Pons (tissue), 1 donor: ENCODE results near the gene TACC2.

Source experiments
- DNase-seq: peaks from one replicate; pipeline ENCODE4 v3.0.0-alpha.2; 2016; ENCODE audit warnings: low spot score

TACC2 gene

DNA sequence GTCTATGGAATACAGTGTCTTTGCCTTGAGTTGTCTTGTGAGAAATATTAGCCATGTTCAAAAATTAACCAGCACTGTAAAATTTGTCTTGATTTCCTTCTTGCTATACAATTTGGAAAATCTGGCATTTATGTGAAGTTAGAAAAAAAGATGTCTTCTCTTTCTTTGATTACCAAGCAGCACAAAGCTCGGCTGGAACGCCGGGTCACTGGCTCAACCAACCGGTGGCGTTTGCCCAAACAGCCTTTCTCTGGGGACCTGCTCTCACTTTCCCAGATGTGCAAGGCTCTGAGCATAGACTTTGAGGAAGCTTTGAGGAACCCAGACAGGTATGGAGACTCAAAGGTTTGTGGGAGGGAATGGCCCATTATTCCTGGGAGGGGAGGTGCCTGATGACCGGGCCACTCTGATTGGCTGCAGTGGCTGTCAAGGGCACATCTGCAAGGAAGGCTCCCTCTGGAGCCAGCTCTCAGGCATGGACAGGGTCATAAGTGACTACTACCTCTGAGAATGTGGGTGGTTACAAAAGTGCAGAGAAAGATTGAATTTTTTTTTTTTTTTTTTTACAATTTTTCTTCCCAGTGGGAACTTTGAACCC, 287.7 kb downstream of the TACC2 start:
- DNase-seq: no peak

DNA sequence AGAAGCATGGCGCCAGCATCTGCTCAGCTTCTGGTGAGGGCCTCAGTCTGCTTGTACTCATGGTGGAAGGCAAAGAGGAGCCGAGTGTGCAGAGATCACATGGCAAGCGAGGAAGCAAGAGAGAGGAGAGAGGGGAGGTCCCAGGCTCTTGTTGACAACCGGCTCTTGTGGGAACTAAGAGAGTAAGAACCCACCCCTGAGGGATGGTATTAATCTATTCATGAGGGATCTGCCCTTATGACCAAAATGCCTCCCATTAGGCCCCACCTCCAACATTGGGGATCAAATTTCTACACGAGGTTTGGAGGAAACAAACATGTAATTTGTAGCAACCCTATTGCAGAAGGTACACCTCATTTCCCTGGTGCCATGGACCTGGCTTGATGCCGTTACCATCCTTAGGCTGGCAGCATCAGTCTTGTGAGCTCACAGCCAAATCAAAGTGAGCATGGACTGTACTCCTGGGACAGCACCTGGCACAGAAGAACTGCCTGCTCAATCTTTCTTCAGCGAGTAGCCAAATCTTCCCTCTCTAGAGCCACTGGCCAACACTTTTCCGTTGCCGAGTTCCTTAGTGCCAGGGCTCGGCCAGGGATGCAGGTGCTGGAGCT, 288.7 kb downstream of the TACC2 start:
- no peak for DNase-seq

DNA sequence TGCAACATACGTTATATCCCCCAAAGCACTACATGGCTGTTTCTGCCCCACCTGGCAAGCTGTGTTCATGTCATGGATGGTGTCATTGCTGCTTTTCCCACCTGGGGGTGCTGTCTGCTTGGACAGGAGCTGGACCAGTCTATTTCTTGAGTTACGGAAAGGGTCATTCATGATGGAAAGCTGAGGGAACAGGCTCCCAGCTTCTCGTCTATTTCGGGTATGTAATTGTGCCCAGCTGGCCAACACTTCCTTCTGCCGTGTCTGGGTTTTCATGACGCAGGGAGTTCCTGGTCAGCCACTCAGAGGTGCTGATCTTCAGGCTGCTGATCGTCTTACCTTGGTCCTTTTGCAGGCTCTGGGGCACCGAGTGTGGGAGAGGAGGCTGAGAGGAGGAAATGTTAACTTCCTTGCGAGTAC, 290.8 kb downstream of the TACC2 start:
- peak; percentile 85 for DNase-seq

DNA sequence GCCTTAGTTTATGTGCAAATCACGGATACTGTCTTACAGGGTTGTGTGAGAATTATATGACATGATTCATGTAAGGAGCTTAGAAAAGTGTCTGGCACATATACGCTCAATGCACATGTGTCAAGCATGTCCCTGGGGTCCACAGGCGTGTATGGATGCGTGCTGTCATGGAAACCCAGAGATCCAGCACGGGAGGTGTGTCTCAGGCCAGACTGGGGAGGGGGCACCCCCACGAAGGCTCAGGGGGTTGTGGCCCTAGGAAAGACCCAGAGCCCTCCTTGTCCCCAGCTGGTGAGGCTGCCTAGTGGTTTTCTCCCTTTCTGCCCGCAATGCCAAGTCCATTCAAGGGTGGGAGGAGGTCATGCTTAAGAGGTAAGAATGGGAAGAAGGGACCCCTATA, 291.2 kb downstream of the TACC2 start:
- DNase-seq: no peak

DNA sequence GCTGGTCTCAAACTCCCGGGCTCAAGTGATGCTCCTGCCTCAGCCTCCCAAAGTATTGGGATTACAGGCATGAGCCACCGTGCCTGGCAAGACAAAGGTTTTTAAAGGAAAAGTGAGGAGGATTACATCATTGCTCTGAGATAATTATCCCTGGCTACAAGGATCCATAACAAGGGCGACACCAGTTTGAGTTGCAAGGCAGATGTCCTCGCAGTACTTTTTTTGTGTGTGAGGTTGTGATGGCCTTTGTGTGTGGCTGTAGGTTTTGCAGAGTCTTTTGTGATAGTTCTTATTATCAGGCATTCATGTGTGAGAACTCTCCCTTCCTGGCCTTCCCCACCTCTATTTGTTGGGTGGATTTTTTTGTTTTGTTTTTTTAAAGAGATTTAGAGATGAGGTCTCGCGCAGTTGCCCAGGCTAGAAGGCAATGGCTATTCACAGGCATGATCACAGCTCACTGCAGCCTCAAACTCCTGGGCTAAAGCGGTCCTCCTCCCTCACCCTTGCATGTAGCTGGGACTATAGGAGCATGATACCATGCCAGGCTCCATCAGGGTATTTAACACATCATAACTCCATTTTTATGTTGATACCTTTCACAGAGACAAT, 292.2 kb downstream of the TACC2 start:
- DNase-seq: no peak

DNA sequence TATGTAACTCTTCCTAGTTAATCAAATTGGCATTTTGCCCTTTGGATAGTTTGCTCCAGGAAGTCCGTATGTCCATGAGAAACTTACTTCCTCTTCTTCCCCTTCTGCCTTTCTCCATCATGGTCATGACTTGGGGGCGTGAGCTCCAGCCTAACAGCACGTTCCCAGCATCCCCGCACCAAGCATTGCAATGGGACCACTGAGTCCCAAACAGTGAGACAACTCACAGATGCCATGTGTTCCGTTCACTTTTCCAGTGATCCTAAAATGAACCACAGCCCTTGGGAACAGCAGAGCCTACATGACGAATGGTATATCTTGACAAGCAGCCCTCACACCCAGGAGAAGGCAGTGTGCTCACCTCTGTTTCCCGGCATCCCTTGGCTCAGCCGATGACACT, 292.8 kb downstream of the TACC2 start:
- no peak for DNase-seq

DNA sequence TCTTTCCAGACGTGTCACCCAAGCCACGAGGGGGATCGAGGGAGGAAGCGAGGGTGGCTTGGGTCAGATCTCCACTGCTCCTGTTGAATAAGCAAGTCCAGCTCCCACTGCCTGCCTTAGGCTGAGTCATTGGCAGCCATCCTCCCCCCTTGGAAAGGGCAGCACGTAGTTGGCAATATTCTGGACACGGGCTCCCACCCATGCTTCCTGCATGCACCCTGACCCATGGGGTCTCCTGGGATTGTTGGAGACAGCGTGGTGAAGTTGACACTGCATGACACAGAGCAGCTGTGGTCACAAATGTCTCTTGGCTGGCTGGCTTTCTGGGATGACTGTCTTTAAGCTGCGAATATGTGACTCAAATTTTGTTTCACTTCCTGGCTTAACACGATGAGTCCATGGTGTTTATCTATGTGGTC, 293.3 kb downstream of the TACC2 start:
- DNase-seq: no peak

DNA sequence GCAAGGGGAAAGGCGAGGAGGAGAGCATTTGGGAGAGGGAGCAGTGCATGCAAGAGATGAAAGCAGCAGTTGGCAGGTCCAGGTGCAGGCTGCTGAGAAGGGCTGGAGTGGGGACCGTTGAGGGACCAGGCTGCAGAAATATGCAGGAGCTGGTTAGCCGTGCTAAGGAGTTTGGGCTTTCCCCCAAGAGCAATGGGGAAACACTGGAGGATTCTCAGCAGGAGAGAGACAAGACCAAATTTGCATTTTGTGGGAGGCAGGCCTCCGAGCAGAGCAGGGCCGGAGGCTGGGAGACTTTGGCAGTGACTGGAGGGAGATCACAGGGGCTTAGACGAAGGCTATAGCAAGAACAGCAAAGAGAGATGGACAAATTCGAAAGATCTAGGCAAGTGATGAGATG, 293.9 kb downstream of the TACC2 start:
- DNase-seq: no peak

DNA sequence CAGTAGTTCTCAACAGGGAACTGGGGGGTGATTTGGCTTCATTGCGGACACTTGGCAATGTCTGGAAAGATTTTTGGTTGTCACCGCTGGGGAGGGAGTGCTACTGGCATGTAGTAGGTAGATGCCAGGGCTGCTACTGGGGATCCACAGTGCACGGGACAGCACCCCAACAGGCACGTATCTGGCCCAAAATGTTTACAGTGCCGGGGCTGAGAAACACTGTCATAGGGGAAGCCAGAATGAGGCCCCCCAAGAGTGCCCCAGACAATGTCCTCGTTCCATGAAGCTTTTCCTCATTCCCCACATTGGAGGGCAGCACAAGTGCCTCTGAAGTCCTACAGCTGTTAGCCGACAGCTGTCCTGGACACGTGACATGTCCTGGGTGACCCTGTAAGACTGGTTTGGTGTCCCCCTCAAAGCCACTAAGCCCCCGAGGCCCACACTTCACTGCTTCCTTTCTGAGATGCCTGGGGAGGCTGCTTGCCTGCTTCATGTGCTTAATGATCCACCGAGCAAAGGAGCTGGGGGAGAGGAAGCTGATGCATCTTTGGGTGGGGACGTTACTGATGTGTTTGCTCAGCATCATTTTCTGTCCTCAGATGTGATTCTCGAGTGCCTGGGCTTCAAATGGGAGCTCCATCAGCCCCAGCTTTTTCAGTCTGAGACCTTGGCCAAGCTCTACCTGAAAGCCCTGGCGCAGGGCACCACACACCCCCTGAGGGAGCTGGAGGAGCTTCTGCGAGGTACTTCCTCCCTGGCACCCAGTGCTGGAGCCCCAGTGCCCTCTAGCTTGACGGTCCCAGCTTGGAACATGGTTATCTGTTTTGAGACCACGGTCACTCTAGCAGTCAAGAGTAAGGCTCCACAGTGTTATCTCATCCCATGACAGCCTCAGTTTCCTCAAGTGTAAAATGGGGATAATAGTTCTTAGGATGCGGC, 296.8 kb downstream of the TACC2 start:
- no peak for DNase-seq

DNA sequence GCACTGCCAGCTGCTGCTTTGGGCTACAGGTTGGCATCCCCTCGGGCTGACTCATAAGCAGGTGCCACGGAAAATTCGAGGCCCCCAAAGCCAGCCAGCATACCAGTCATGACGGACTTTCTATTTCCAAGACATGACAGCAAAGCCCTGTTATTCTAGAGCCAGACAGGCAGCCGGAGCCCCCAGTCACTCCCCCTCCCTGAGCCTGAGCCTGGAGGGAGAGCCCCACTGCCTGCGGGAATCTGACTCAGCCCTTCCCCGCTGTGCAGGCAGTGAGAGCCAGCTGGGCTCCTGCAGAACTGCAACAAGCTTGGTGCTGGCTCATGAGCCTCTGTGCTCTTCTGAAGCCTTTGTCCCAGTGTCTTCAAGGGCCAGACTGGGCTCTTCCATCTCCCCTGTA, 297.9 kb downstream of the TACC2 start:
- peak; percentile 69 for DNase-seq

DNA sequence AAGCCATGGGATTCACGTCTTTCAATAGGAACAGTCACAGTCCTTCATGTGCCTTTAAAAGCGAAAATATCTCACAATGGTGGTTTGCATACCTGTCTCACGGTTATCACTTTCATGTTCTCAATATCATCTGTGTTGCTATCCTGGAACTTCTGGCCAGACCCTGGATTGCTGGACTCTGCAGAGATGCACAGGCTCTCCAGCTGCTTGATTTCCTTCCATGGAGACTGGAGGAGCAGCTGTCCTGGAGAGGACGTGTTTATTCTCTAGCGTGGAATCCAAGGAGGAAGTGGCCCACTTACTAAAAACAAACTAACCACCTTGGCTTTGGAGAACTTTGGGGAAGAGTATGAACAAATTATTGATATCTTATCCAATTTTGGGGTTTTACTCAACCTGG, 298.6 kb downstream of the TACC2 start:
- no peak for DNase-seq

DNA sequence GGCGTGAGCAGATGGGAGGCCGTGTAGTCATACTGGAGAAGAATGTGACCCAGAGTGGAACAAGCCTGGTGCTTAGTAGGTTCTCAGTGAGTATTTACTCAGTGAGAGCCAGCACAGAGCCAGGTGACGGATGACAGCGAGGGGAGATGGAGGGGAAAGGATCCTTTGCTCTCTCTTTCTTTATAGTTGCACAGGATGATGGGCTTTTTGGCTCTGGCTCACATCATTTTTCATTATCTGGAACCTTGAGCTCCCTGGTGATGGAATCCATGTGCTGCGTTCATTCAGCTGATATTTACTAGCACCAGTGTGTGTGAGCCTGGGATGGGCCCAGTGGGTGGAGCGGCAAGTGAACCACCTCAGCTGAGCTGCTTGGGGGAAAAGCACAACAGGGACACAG, 299.3 kb downstream of the TACC2 start:
- no peak for DNase-seq

DNA sequence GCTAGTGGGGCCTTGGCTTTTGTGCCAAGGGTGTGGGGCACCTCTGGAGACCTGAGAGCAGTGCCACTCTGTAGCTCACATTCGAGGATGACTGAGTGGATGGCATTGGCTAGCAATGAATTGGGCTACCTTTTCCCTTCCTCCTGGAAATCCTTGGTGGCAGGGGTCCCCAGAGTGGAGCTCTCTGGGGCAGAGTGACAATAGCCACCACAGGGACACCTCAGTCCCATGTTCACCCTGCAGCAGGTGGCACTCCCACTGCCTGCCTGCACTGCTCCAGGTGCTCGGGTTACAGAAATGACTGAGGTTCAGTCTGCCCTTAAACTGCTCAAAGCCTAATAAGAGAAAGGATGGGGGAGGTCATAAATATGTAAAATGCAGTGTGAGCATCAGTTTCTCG, 300.0 kb downstream of the TACC2 start:
- no peak for DNase-seq

DNA sequence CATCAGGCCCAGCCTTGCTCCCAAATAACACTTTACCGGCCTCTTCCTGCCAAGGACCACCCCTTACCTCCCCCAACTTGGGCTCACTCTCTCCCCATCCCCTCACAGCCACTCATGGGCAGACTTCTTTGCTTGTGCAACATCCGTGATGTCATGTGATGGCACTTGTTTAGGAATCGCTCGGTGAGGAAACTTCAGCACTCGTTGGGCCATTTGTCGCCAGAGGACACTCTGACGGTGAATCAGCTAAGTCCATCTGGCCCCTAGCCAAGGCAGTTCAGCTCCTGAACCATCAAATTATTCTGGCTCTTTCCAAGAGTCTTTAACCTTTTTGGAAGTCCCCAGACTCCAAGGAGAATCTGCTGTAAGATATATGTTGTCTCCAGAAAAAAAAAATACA, 301.4 kb downstream of the TACC2 start:
- DNase-seq: no peak

DNA sequence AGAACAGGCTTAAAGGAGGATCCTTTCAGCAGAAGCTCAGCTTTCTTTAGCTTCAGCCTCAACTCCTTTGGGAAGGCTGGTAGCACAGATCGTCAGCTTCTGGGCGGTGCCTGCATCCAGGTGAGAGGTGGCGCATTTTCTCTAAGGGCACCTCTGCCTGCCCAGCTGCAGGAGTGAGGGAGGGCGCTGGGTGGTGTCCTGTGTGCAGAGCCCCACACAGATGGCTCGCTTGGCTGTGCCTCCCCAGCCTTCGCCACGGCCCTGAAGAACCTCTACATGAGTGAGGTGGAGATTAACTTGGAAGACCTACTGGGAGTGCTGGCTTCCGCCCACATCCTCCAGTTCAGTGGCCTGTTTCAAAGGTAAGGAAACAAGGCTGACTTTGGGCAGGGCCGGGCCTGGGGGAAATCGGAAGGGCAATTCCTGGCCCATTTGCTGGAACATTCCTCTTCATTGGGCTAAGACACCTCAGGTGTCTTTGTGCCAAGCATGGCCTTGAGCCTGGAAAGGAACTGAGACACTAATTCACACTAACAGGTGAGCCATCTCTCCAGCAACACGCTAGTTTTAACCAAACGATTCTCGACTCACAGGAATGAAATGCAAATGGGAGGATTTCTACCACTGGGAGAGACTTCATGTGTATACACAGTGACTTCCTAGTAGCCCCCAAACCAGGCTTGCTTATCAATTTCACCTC, 302.0 kb downstream of the TACC2 start:
- no peak for DNase-seq

DNA sequence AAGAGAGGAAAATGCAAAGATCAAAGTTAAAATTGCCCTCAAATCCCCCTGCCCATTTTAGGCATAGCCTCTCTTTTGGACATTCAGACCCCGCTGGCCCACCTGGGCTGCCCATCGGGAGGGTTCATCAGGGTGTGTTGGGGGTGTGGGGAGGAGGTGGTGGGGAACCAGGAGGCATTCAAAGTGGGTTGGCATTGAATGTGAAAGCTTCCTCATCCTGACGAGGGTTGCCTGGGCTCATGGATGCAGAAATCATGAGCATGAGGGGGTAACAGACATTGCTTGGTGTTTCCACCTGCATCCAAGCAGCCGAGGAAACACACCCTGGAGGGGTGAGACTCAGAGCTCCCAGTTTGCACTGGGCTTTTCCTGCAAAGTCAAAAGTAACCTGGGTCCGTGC, 302.8 kb downstream of the TACC2 start:
- DNase-seq: no peak

DNA sequence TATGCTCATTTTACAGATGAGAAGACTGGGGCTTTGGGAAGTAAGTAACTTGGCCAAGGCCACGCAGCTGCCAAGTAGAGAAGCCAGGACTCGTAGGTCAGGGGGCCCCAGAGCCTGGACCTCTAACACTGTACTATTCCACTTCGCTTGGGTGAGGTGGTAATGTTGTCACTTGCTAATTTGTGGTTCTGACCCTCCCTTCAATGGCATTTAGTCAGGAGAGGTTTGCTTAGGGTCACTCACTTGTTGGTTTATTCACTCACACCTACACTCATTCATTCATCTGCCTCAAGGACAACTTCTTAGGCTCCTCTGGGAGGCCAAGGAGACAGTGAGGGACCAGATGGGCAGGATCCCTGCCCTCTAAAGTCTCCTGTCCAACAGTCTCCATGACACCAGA, 303.4 kb downstream of the TACC2 start:
- no peak for DNase-seq

DNA sequence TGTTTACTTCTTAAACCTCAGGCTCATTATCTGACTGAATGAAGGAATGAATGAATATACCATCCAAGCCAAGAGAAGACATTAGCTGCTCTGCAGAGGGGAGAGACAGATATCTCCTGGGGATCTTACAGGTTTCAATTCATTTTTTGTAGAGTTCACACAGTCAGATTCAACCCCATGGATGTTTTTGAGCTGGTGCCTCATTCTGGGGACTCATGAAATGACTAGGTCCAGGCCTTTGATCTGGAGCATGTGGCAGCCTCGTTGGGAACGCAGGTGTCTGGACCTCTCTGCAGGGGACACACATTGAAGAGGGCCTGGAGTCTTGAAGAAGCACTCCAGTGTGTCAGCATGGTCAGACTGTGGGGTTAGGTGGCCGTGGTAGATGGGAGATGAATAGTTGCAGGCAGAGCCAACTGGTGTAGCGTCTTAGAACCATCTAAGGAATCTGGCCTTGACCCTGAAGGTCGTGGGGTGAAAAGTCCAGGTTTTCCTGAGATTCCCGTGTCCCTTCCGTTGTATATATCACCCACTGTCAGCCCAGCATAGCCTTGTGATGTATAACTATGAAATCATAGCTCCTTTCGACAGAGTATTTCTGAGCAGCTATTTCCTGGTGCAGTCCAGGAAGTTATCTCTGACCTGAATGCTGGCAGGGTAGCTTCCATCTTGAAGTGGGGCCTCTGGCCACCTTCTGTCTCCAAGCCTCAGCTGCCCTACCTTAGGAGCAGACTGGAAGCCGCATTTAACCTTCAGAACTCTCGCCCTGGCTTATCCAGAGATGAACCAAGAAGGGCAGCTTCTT, 304.4 kb downstream of the TACC2 start:
- DNase-seq: no peak

DNA sequence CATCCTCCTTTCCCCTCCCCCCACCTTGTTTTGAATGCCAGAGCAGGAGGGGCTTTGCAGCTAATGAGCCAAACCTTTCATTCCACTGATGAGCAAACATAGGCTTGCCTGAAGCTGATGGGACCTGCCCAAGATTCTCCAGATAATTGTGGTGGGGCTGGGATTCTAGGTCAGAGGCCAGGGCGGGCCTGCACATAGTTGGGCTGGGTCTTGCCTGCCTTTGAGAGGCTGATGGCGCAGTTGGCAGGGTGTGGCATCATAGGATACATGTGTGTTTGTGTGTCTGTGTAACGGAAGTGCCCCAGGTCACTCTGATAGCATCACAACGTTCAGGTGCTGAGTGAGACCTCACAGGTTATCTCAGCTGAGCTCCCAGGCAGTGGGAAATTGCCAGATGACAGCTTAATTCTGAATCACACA, 305.0 kb downstream of the TACC2 start:
- no peak for DNase-seq

DNA sequence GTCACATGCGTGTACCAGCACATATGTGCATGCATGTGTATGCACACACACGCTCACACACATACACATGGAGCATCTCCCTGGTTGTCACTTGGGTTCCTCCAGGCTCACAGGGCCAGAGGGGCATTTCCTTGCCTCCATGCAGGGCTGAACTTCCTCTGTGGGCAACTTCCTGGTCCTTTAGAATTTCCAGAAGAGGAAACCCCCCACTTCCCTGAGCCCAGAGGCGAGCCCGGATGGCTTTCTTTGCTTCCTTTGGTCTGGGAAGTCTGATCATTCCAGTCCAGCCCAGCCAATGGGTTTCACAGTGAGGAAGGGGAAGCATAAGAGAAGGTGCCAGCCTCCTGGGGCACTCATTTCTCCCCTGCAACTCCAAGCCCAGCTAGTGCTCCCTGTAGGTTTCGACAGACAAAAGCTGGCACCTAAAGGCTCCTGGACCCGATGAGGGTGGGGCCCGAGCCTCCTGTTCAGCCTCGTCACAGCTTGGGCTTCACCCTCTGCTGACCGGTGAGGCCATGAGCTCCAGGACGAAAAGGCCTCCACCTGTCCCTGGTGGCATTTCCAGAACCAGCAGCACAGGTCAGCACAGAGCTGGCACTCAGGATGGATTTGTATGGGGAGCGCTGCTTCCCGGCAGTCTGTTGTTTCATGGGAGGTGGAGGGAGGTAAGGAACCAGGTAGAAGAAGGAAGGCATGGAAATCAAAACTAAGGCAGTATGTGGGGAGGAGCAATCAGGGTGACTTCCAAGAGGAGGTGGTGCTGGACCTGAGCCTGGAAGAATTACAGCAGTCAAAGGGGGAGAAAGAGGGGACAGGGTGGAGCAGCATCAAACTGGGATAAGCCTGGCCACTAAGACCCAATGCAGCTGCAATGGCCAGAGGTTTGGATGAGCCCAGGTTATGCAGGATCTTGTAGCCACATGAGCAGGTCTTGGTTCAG, 305.8 kb downstream of the TACC2 start:
- no peak for DNase-seq
